ENCODE measurements around the gene MTHFD2.

DNA sequence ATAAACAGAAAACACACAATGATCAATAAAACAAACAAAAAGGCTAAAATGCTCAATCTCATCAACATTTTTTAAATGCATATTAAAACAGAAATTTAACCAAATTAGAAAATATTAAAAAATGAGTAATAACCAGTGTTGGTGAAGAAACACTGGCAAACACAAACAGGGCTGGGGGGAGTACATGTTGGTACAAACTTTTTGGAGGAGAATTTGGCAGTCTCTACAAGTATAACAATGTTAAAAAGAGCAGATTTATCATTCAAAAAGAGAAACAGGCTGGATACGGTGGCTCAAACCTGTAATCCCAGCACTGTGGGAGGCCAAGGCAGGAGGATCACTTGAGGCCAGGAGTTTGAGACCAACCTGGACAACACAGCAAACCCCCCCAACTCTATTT lies 33.7 kb upstream of the MTHFD2 start:
- TF ChIP-seq POLR2A (IDR thresholded peaks at IDR 0.05) (no peak), CTCF (IDR thresholded peaks at IDR 0.05) (no peak)
